GM23248 (cell line): ENCODE data around the gene B3GALT5. TPM values are rescaled to one million over a fixed set of nuclear protein-coding genes. Genes with fewer than 3 reads are reported as not detected.
"Not testable (repeated sequence)": the region's sequence is repeated elsewhere in the genome, so short reads cannot be mapped to it uniquely, and the experiment has no call there.

Source experiments
- DNase-seq: peaks from one replicate; pipeline ENCODE4 v3.0.0-alpha.2; 2015
- H2AFZ ChIP-seq: fragments of 200-600 bp; sonication (generic); 2 replicates; pipeline ENCODE4 v1.6.1; 2016; ENCODE audit warnings: antibody characterized with exemption
- H3F3A ChIP-seq: fragments of 200-600 bp; sonication (generic); 2 replicates; pipeline ENCODE4 v1.6.1; 2016; ENCODE audit warnings: mild to moderate bottlenecking, antibody characterized with exemption, mixed run types; ENCODE audit not compliant: insufficient read depth
- H3K27ac ChIP-seq: fragments of 200-600 bp; sonication (generic); 2 replicates; pipeline ENCODE4 v1.5.1; 2016; ENCODE audit warnings: mild to moderate bottlenecking
- H3K27me3 ChIP-seq: fragments of 200-600 bp; sonication (generic); replicated peaks from 2 replicates; pipeline ENCODE4 v1.6.1; 2016; ENCODE audit warnings: mild to moderate bottlenecking; ENCODE audit not compliant: insufficient read depth
- H3K36me3 ChIP-seq: fragments of 200-600 bp; sonication (generic); 2 replicates; pipeline ENCODE4 v1.6.1; 2016; ENCODE audit warnings: low read depth, mild to moderate bottlenecking
- H3K4me1 ChIP-seq: fragments of 200-600 bp; sonication (generic); 2 replicates; pipeline ENCODE4 v1.6.1; 2016; ENCODE audit warnings: mild to moderate bottlenecking; ENCODE audit not compliant: insufficient read depth
- H3K4me2 ChIP-seq: fragments of 200-600 bp; sonication (generic); one replicate; pipeline ENCODE4 v1.6.1; 2016; ENCODE audit warnings: mild to moderate bottlenecking; ENCODE audit not compliant: unreplicated experiment
- H3K4me3 ChIP-seq: fragments of 200-600 bp; sonication (generic); 2 replicates; pipeline ENCODE4 v1.5.1; 2016; ENCODE audit warnings: mild to moderate bottlenecking
- H3K79me2 ChIP-seq: fragments of 200-600 bp; sonication (generic); 2 replicates; pipeline ENCODE4 v1.6.1; 2016; ENCODE audit warnings: mild to moderate bottlenecking; ENCODE audit not compliant: insufficient read depth
- H3K9ac ChIP-seq: fragments of 200-600 bp; sonication (generic); 2 replicates; pipeline ENCODE4 v1.6.1; 2016; ENCODE audit warnings: mild to moderate bottlenecking
- H3K9me2 ChIP-seq: fragments of 200-600 bp; sonication (generic); 2 replicates; pipeline ENCODE4 v1.6.1; 2016; ENCODE audit warnings: mixed run types, mild to moderate bottlenecking, moderate library complexity; ENCODE audit not compliant: insufficient read depth
- H3K9me3 ChIP-seq: fragments of 200-600 bp; sonication (generic); one replicate; pipeline ENCODE4 v1.6.1; 2017; ENCODE audit warnings: low read depth
- H4K20me1 ChIP-seq: fragments of 200-600 bp; sonication (generic); 2 replicates; pipeline ENCODE4 v1.6.0; 2016; ENCODE audit not compliant: insufficient read depth
- EZH2 ChIP-seq: fragments of 200-600 bp; sonication (generic); IDR thresholded peaks from 2 replicates; pipeline ENCODE4 v1.6.1; 2018; ENCODE audit warnings: antibody characterized with exemption, mild to moderate bottlenecking; ENCODE audit not compliant: insufficient read depth, poor library complexity, severe bottlenecking
- EZH2phosphoT487 ChIP-seq: fragments of 200-600 bp; sonication (generic); IDR thresholded peaks from 2 replicates; pipeline ENCODE4 v1.6.1; 2018; ENCODE audit warnings: antibody characterized with exemption, moderate library complexity, mild to moderate bottlenecking, low read depth; ENCODE audit not compliant: insufficient read depth
- WGBS, 2 experiments: methylation state at CpG; one replicate each; pipeline ENCODE4 v1.1.6; 2015 to 2017; ENCODE audit warnings: low lambda C conversion rate in 2 of 2, low coverage in 1 of 2; ENCODE audit errors: missing lambda C conversion rate in 2 of 2; 5-methylcytosine and 5-hydroxymethylcytosine counted together
- in situ Hi-C: fragments of 300-500 bp; cut with MboI; formaldehyde crosslinking; loops from 2 replicates; pipeline ENCODE4 v1.15.0; 2020
- polyA plus RNA-seq: library from polyadenylated mRNA; unstranded; fragments of >200 nt; fragmentation: Nextera tagmentation; extraction: Ambion mirVana; gene quantifications from 2 replicates; pipeline ENCODE4 v1.2.1, GENCODE V29; 2016
- total RNA-seq: library from RNA; depleted of rRNA; stranded (reverse); fragments of >200 nt; shearing (Covaris generic); gene quantifications from 2 replicates; pipeline ENCODE4 v1.2.3, GENCODE V29; 2014

B3GALT5 gene
- total and polyA plus RNA-seq, 2 experiments from 2014 or later, result not detected

- in situ Hi-C loops, result no loop called here
- Histone ChIP-seq H3K36me3 (no peaks in the 10 kb centered on the region), H3K4me2 (no peak overlapping the region), H3F3A (no peaks in the 10 kb centered on the region), H3K79me2 (no peaks in the 10 kb centered on the region), H3K9me3 (no peaks in the 10 kb centered on the region), H3K4me1 (no peaks in the 10 kb centered on the region), H2AFZ (no peak overlapping the region), H3K4me3 (no peak overlapping the region), H3K27ac (no peak overlapping the region), H3K9me2 (no peaks in the 10 kb centered on the region), H3K9ac (no peak overlapping the region), H4K20me1 (no peaks in the 10 kb centered on the region), H3K27me3 (no peaks in the 10 kb centered on the region)
- DNase-seq, result no peak
- WGBS, 2 experiments, result 18 to 25% methylated on average over 1 of the region's 1 CpG
- TF ChIP-seq EZH2phosphoT487, result no peak
- TF ChIP-seq EZH2, result no peak
These were observed 72.5 kb downstream of the B3GALT5 start for GRCh38 chr21:39685236-39685635.

DNA sequence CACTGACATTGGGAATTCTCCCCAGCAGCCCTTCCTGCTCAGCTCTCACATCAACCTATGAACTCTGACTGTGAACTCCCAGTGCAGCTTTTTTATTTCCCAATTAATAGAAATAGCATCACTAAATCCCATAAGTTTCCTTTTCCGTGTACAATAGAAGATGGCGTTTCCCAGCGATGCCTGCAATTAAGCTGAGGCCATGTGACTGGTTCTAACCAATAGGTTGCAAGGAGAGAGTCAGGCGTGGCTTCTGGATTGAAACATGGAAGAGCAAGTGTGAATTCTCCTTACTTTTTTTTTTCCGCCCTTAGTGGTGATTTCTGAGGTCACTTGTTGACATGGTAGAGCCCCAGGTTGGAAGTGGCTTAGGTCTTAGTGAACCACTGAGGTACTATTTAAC, 73.3 kb downstream of the B3GALT5 start:
- Histone ChIP-seq H3K4me2 (no peak overlapping the region), H3K27ac (no peak overlapping the region), H3K4me1 (no peaks in the 10 kb centered on the region), H2AFZ (no peak overlapping the region), H3K9me2 (no peaks in the 10 kb centered on the region), H3K79me2 (no peaks in the 10 kb centered on the region), H4K20me1 (no peaks in the 10 kb centered on the region), H3K27me3 (no peaks in the 10 kb centered on the region), H3K36me3 (no peaks in the 10 kb centered on the region), H3K9me3 (no peaks in the 10 kb centered on the region), H3K9ac (no peak overlapping the region), H3F3A (no peaks in the 10 kb centered on the region), H3K4me3 (no peak overlapping the region)
- WGBS, 2 experiments, result 57 to 61% methylated on average over 5 of the region's 5 CpGs
- DNase-seq, result no peak
- no peak for TF ChIP-seq EZH2phosphoT487
- in situ Hi-C loops, result no loop called here

GRCh38 chr21:39686646-39687468, 74.1 kb downstream of the B3GALT5 start:
- Histone ChIP-seq H3K9me2 (no peaks in the 10 kb centered on the region), H3K27ac (no peak overlapping the region), H3K36me3 (no peaks in the 10 kb centered on the region), H3K9ac (no peak overlapping the region), H3K9me3 (no peaks in the 10 kb centered on the region), H4K20me1 (no peaks in the 10 kb centered on the region), H3K79me2 (no peaks in the 10 kb centered on the region), H3K4me1 (no peaks in the 10 kb centered on the region), H3K4me3 (no peak overlapping the region), H3K27me3 (no peaks in the 10 kb centered on the region), H2AFZ (no peak overlapping the region), H3K4me2 (no peak overlapping the region), H3F3A (no peaks in the 10 kb centered on the region)
- TF ChIP-seq EZH2phosphoT487, result no peak
- TF ChIP-seq EZH2, result no peak
- DNase-seq, result no peak
- 40 to 44% methylated on average over 15 of the region's 15 CpGs for WGBS, 2 experiments
- in situ Hi-C loops, result no loop called here

GRCh38 chr21:39688010-39688409, 75.3 kb downstream of the B3GALT5 start:
- H3K27ac ChIP-seq, result no peak overlapping the region
- H3K27me3 ChIP-seq, result no peaks in the 10 kb centered on the region
- H4K20me1 ChIP-seq, result no peaks in the 10 kb centered on the region
- in situ Hi-C loops, result no loop called here
- no peak overlapping the region for H3K9ac ChIP-seq
- H3K4me1 ChIP-seq, result no peaks in the 10 kb centered on the region
- 17 to 18% methylated on average over 1 of the region's 1 CpG for WGBS, 2 experiments
- H2AFZ ChIP-seq, result no peak overlapping the region
- no peaks in the 10 kb centered on the region for H3K9me2 ChIP-seq
- TF ChIP-seq EZH2 (no peak), EZH2phosphoT487 (no peak)
- no peak overlapping the region for H3K4me3 ChIP-seq
- no peaks in the 10 kb centered on the region for H3K36me3 ChIP-seq
- no peaks in the 10 kb centered on the region for H3K9me3 ChIP-seq
- H3K79me2 ChIP-seq, result no peaks in the 10 kb centered on the region
- no peak overlapping the region for H3K4me2 ChIP-seq
- H3F3A ChIP-seq, result no peaks in the 10 kb centered on the region
- DNase-seq, result no peak

GRCh38 chr21:39689860-39690259, 77.1 kb downstream of the B3GALT5 start:
- H3K9me2 ChIP-seq, H4K20me1 ChIP-seq, H3K9ac ChIP-seq, H3K36me3 ChIP-seq, H3K79me2 ChIP-seq, H3K4me2 ChIP-seq, H3K27me3 ChIP-seq, H3K4me1 ChIP-seq, H3K27ac ChIP-seq, DNase-seq, in situ Hi-C loops, H3K9me3 ChIP-seq, H3K4me3 ChIP-seq, H2AFZ ChIP-seq, H3F3A ChIP-seq: not testable (repeated sequence)
- 47 to 67% methylated on average over 1 of the region's 1 CpG for WGBS, 2 experiments
